CD4-positive, alpha-beta T cell (primary cell): ENCODE measurements around the gene HSPG2. TPM values are rescaled to one million over a fixed set of nuclear protein-coding genes. Genes with fewer than 3 reads are reported as not detected.

Experiments used
- ATAC-seq: fragments of 200-7000 bp; cut with Tn5 transposase; one replicate; pipeline ENCODE4 v1.10.0; 2022; ENCODE audit warnings: mild to moderate bottlenecking; ENCODE audit not compliant: poor library complexity
- CTCF ChIA-PET: fragments of 350-600 bp; sonication (Branson Sonifier 250); formaldehyde crosslinking; loops from one replicate; lab custom pipeline; 2021; ENCODE audit warnings: antibody characterized with exemption, inconsistent platforms; lab: Charles Lee
- POLR2A ChIA-PET: fragments of 350-600 bp; sonication (Branson Sonifier 250); formaldehyde crosslinking; loops from one replicate; lab custom pipeline; 2021; ENCODE audit warnings: antibody characterized with exemption, inconsistent platforms; lab: Charles Lee
- DNase-seq, 14 experiments: peaks; one replicate each; pipeline ENCODE4 v3.0.0-alpha.2; 2013 to 2020; ENCODE audit warnings: mixed read lengths in 2 of 14
- H3K27ac ChIP-seq, 2 donors: one replicate each; pipeline versions ENCODE4 v1.5.1 to v1.7.0; 2013; ENCODE audit warnings: low read length in 2 of 2, low read depth in 1 of 2, mild to moderate bottlenecking in 1 of 2
- H3K27me3 ChIP-seq, 2 experiments: 1 replicate in 1 of 2; 2 replicates in 1 of 2; pipeline versions ENCODE4 v1.6.1 to v1.7.0; 2013; ENCODE audit warnings: low read length in 2 of 2, control low read depth in 1 of 2, mild to moderate bottlenecking in 1 of 2, moderate library complexity in 1 of 2; ENCODE audit not compliant: insufficient read depth in 2 of 2, control insufficient read depth in 1 of 2
- H3K36me3 ChIP-seq: one replicate; pipeline ENCODE4 v1.6.1; 2013; ENCODE audit warnings: low read length, control low read depth; ENCODE audit not compliant: insufficient read depth
- H3K4me1 ChIP-seq: one replicate; pipeline ENCODE4 v1.6.1; 2013; ENCODE audit warnings: low read length, control low read depth; ENCODE audit not compliant: insufficient read depth
- H3K4me3 ChIP-seq: one replicate; pipeline ENCODE4 v1.5.1; 2013; ENCODE audit warnings: mild to moderate bottlenecking, low read length, moderate library complexity
- H3K9me3 ChIP-seq, 2 experiments: 1 replicate in 1 of 2; 2 replicates in 1 of 2; pipeline versions ENCODE4 v1.6.1 to v1.7.0; 2013; ENCODE audit warnings: low read length in 2 of 2, mild to moderate bottlenecking in 2 of 2, control low read depth in 1 of 2, moderate library complexity in 1 of 2; ENCODE audit not compliant: control insufficient read depth in 1 of 2, insufficient read depth in 1 of 2
- H3K27ac Mint-ChIP-seq: one replicate; pipeline ENCODE4 v1.8.0; 2020; ENCODE audit warnings: mixed read lengths
- H3K27me3 Mint-ChIP-seq: one replicate; pipeline ENCODE4 v1.8.0; 2021; ENCODE audit warnings: mixed read lengths
- H3K36me3 Mint-ChIP-seq: one replicate; pipeline ENCODE4 v1.8.0; 2021; ENCODE audit warnings: low read depth, mixed read lengths
- H3K4me1 Mint-ChIP-seq: one replicate; pipeline ENCODE4 v1.8.0; 2021; ENCODE audit warnings: low read depth, mixed read lengths
- H3K4me3 Mint-ChIP-seq: one replicate; pipeline ENCODE4 v1.8.0; 2020; ENCODE audit warnings: mild to moderate bottlenecking, mixed read lengths
- H3K9me3 Mint-ChIP-seq: one replicate; pipeline ENCODE4 v1.8.0; 2020; ENCODE audit warnings: mixed read lengths
- CTCF ChIP-seq: fragments of 200-600 bp; IDR thresholded peaks from one replicate; pipeline ENCODE4 v1.8.0; 2022; ENCODE audit warnings: antibody characterized with exemption, mild to moderate bottlenecking
- intact Hi-C, 2 experiments: fragments of 100-400 bp; cut with DNase I in 1 of 2; cut with micrococcal nuclease in 1 of 2; formaldehyde crosslinking; loops; one replicate each; pipeline versions ENCODE4 v1.15.1 to v1.9.0; 2023 to 2025; cut with DNase I, micrococcal nuclease
- total RNA-seq, 174 experiments: library from RNA in 2 of 174; stranded (reverse) in 2 of 174; gene quantifications; one replicate each; pipeline ENCODE4 v1.2.3 and lab custom pipeline; 2021 to 2026

Gene HSPG2
- total RNA-seq, 2 experiments from 2014 or later, result 10.8 to 11.0 TPM

- intact Hi-C loops, result no loop called here
- Mint-ChIP-seq H3K4me3 (no peak overlapping the region), H3K27ac (no peak overlapping the region), H3K9me3 (no peaks in the 10 kb centered on the region), H3K27me3 (no peaks in the 10 kb centered on the region), H3K36me3 (no peaks in the 10 kb centered on the region), H3K4me1 (no peaks in the 10 kb centered on the region)
- no peak overlapping the region for H3K4me3 ChIP-seq
- no peak for DNase-seq
- H3K9me3 ChIP-seq, result peaks cover 0 to 8% of the 10 kb centered on the region in 2 experiments
- ChIA-PET POLR2A (no interaction called here), CTCF (no interaction called here)
- no peak for TF ChIP-seq CTCF
- H3K27ac ChIP-seq, result no peak overlapping the region
- H3K4me1 ChIP-seq, result no peaks in the 10 kb centered on the region
- H3K36me3 ChIP-seq, result no peaks in the 10 kb centered on the region
- ATAC-seq, result no peak
- H3K27me3 ChIP-seq, result no peaks in the 10 kb centered on the region
Measured at GRCh38 chr1:21882721-21883415, 54.2 kb downstream of the HSPG2 start.

- Mint-ChIP-seq H3K4me1 (no peaks in the 10 kb centered on the region), H3K9me3 (no peaks in the 10 kb centered on the region), H3K36me3 (no peaks in the 10 kb centered on the region), H3K4me3 (no peak overlapping the region), H3K27ac (no peak overlapping the region), H3K27me3 (no peaks in the 10 kb centered on the region)
- intact Hi-C loops, result no loop called here
- no peak overlapping the region for H3K27ac ChIP-seq
- DNase-seq (no peak), ATAC-seq (no peak)
- H3K4me3 ChIP-seq, result no peak overlapping the region
- no peaks in the 10 kb centered on the region for H3K27me3 ChIP-seq
- ChIA-PET CTCF (no interaction called here), POLR2A (no interaction called here)
- no peaks in the 10 kb centered on the region for H3K4me1 ChIP-seq
- no peaks in the 10 kb centered on the region for H3K36me3 ChIP-seq
- H3K9me3 ChIP-seq, result peaks cover 0 to 8% of the 10 kb centered on the region in 2 experiments
- no peak for TF ChIP-seq CTCF
Measured at GRCh38 chr1:21881250-21881649, 55.9 kb downstream of the HSPG2 start.

- no peak for ATAC-seq
- no peak overlapping the region for H3K4me3 Mint-ChIP-seq
- Histone ChIP-seq H3K4me3 (no peak overlapping the region), H3K27me3 (no peaks in the 10 kb centered on the region), H3K27ac (no peak overlapping the region), H3K36me3 (no peaks in the 10 kb centered on the region), H3K9me3 (peaks cover 0 to 8% of the 10 kb centered on the region in 2 experiments), H3K4me1 (no peaks in the 10 kb centered on the region)
- no peaks in the 10 kb centered on the region for H3K27me3 Mint-ChIP-seq
- no peak overlapping the region for H3K27ac Mint-ChIP-seq
- no peaks in the 10 kb centered on the region for H3K36me3 Mint-ChIP-seq
- no peaks in the 10 kb centered on the region for H3K9me3 Mint-ChIP-seq
- intact Hi-C loops, result no loop called here
- DNase-seq, result no peak
- ChIA-PET POLR2A (no interaction called here), CTCF (no interaction called here)
- no peak for TF ChIP-seq CTCF
- H3K4me1 Mint-ChIP-seq, result no peaks in the 10 kb centered on the region
Measured at GRCh38 chr1:21880619-21880970, 56.5 kb downstream of the HSPG2 start.
